Medulla oblongata (tissue), 1 donor: ENCODE data around the gene ADGRL2.

Experiments
- DNase-seq: peaks from one replicate; pipeline ENCODE4 v3.0.0-alpha.2; 2015; ENCODE audit errors: extremely low spot score

ADGRL2 gene

GRCh38 chr1:81907575-81907974 is 106.8 kb downstream of the ADGRL2 start:
- DNase-seq = no peak

DNA sequence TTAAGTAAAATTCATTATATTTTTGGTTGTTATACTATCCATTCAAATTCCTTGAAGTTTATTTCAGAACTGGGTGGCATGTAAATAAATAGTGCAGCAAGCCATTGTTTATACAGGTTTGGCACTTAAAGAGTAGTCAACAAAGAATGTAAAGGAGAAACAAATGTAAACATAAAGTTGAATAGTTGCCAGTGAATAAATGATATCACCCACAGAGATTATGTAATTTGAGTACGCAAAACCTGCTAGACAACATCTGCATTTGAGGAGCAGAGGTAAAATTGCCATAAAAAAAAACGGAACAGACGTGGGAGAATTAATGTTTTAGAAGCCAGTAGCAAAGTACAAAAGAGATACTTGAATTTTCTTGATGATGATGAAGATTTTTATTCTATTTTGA is 111.6 kb downstream of the ADGRL2 start:
- DNase-seq = no peak

DNA sequence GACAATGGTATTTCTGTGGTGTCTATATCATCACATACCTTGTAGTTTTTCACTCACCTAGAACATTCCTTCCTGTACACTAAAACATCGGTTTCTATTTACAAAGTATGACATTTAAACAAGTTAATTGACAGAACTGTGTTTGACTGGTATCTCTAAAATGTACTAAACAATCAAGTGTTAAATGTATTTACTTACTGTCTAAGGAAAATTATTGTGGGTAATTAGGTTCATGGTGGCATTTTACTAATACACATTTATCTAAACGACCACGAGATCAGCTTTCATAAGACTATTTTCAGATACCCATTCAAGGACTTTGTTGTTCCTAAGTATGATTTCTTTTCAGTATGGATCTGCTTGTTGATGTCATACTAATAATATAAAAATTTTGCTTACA is 115.2 kb downstream of the ADGRL2 start:
- DNase-seq = no peak

DNA sequence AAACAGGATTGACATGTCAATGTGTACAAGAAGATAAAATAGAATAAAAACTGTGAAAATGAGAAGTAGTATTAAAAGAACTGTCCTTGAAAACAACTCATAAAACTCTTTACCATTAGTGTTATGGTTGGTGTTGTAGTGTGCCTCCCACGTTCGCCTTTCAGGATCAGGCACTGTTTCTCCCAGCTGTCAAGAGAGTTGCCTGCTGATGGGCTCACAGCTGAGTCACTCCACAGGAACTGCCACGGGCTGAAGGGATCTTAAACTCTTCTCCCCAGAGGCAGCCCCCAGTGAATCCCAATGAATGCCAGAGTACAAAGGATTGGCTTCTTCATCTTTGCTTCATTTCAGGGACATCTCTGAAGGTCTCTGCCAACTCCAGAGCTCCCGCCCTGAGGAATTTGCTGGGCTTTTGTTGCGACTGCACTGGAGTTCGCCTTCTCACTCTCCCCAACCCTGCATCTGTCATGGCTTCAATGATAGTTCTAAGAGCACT is 119.6 kb downstream of the ADGRL2 start:
- no peak for DNase-seq

DNA sequence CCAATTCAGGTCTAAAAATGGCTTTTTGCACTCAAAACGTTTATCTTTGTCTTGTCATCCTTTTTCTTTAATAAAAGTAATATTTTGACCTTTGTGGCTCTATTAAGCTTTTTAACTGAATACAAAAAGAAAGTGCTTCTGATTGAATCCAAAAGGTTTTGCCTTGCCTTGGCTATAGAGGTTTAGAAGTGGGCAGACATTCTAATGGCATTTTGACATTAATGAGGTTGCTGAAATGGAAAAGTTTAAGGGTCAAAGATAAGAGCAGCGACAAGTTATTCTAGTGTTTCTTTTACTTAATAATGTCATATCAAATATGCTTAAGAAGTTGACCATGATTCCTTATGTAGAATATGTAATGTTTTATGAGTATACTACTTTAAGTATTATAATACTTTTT is 120.2 kb downstream of the ADGRL2 start:
- no peak for DNase-seq

GRCh38 chr1:81921344-81921743 is 120.6 kb downstream of the ADGRL2 start:
- DNase-seq = no peak

DNA sequence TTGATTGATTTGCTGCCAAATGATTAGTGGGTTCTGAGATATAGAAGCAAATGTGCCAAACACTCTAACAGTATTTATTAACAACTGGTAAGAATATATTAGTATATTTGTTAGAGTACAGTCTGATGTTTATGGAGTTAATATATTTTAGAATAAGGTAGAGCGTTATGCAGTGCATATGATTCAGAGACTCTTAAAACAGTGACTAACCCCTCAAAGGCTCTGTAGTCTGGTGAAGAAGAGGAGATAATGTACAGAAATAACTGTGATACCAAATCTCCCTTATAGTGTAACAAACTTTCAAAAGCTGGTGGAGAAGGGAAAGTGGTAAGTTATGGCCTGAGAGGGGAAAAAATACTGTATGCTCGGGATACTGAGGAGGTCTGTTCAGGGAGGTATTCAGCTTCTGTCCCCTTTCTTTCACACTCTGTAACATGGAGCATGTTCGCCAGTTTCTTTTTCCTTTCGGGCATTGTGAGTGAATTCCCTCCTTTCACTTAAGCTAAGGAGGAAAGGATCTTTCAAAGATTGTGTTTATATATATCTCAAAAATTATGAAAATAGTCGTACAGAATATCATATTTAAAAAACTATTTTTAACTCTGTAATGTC is 121.2 kb downstream of the ADGRL2 start:
- DNase-seq = no peak

DNA sequence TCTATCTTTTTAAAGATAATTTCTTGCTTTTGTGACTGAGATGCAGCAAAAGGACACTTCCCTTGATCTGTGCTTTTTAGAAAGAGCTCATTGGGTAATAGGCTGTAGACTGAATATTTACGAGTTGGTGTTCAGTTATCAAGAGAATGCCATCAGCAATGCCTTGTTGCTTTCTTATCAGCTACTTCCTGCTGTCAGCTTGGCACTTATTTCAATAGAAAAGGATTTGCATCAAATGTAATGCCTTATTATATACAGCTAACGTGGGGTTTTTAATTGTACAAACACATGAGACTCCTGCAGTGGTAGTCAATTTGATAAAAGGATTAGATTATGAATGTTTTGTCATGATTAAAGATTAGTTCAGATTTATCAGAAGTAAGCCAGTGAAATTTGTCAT is 122.2 kb downstream of the ADGRL2 start:
- DNase-seq = no peak

- no peak for DNase-seq
Observed at GRCh38 chr1:81929106-81929505, 128.4 kb downstream of the ADGRL2 start.

- peak; percentile 54 for DNase-seq
Observed at GRCh38 chr1:81936853-81937252, 136.1 kb downstream of the ADGRL2 start.

GRCh38 chr1:81937791-81938450 is 137.2 kb downstream of the ADGRL2 start:
- DNase-seq = no peak

GRCh38 chr1:81948495-81948894 is 147.8 kb downstream of the ADGRL2 start:
- no peak for DNase-seq

DNA sequence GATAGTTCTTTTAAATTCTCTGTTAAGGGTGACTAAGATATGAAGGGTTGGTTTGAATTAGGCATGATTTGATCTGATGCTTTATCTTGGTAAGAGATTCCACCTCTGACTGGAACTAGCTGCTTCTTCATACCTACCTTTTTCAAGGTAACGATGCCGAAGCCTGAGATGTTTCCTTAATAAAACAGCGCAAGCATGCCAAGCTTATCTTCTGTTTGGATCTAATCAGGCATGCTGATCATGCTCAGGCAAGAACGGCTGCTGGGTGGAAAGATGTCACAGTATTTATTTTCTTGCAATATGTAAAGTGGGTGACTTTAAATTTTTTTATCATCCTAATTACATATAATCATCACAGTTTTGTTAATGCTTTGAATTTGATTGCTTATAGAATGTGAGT is 148.7 kb downstream of the ADGRL2 start:
- DNase-seq = no peak

- no peak for DNase-seq
Observed at GRCh38 chr1:81950037-81950436, 149.3 kb downstream of the ADGRL2 start.

- no peak for DNase-seq
Observed at GRCh38 chr1:81950591-81951244, 150.0 kb downstream of the ADGRL2 start.

GRCh38 chr1:81954534-81955020 is 153.8 kb downstream of the ADGRL2 start:
- no peak for DNase-seq

- no peak for DNase-seq
Observed at GRCh38 chr1:81967951-81968350, 167.2 kb downstream of the ADGRL2 start.

DNA sequence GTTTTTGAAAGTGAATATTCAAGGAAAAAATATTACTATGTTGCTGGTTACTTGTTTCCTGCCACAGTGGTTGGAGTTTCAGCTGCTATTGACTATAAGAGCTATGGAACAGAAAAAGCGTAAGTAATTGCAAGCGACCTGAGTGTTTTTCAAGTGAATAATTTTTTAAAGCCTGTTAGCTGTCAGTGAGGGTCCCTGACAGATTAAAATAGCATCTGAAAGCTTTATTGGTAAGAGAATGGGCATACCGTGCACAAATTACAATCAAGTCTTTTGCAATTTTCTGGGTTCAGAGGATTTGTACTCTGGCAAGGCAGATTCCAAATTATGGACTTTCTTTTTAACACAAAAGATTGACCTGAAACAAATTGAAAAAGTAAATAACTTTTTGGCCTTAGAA is 169.7 kb downstream of the ADGRL2 start:
- DNase-seq = no peak

DNA sequence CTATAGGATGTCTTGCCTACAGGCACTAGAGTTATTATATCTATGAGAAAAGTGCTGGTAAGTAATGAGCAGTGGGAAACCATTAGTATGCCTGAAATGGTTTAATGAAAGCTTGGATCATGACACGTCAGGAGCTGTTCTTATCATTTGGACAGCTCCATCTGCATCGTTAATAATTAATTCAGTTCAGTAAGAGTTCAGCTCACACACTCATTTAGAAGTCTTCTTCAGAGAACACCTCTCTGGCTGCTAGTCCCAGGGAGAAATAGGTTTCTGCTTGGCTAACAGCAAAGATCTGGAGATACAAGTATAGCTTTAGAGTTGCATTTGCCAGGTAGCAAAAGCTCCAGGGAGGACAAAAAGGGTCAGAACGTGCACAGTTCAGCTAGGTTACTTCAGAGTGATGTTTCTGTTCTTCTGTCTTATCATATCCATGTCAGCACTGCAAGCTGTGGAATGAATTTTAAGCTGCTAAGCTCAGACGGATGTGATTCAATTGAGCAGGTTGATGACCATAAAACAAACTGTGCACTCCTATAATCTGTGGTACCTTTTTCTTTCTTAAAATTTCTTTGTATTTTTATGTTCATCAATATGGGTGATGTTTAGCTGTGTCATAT is 173.6 kb downstream of the ADGRL2 start:
- no peak for DNase-seq

- DNase-seq = no peak
Observed at GRCh38 chr1:81974883-81975555, 174.3 kb downstream of the ADGRL2 start.

- no peak for DNase-seq
Observed at GRCh38 chr1:81976539-81976938, 175.8 kb downstream of the ADGRL2 start.

- DNase-seq = no peak
Observed at GRCh38 chr1:81978945-81979344, 178.2 kb downstream of the ADGRL2 start.
